ENCODE results near the gene CARD6.

- TF ChIP-seq TAF1 (IDR thresholded peaks at IDR 0.05; ENCODE audit: low read depth) (no peak), CREB1 (IDR thresholded peaks at IDR 0.05; ENCODE audit: low read depth) (no peak), RAD21 (IDR thresholded peaks at IDR 0.05; ENCODE audit: low read depth) (no peak), EP300 (IDR thresholded peaks at IDR 0.05; ENCODE audit: borderline replicate concordance) (no peak), FOXM1 (IDR thresholded peaks at IDR 0.05; ENCODE audit: borderline replicate concordance, low read depth) (no peak), MAX (IDR thresholded peaks at IDR 0.05) (no peak), EGR1 (IDR thresholded peaks at IDR 0.05) (no peak), REST (IDR thresholded peaks at IDR 0.05; ENCODE audit: low read depth) (no peak), USF1 (IDR thresholded peaks at IDR 0.05) (no peak), TCF12 (IDR thresholded peaks at IDR 0.05; ENCODE audit: low read depth) (no peak)
Measured at GRCh38 chr5:40904994-40905306, 63.8 kb downstream of the CARD6 start.
